DMS53 treated with DMSO at 0.1 percent for 48 hours (cell line): ENCODE data around the gene CHAC2.
"Not testable (repeated sequence)": the region's sequence is repeated elsewhere in the genome, so short reads cannot be mapped to it uniquely, and the experiment has no call there.

Experiments
- DNase-seq: peaks from one replicate; lab custom pipeline; 2025; ENCODE audit not compliant: unreplicated experiment; lab: John Stamatoyannopoulos, UW

CHAC2 gene

DNA sequence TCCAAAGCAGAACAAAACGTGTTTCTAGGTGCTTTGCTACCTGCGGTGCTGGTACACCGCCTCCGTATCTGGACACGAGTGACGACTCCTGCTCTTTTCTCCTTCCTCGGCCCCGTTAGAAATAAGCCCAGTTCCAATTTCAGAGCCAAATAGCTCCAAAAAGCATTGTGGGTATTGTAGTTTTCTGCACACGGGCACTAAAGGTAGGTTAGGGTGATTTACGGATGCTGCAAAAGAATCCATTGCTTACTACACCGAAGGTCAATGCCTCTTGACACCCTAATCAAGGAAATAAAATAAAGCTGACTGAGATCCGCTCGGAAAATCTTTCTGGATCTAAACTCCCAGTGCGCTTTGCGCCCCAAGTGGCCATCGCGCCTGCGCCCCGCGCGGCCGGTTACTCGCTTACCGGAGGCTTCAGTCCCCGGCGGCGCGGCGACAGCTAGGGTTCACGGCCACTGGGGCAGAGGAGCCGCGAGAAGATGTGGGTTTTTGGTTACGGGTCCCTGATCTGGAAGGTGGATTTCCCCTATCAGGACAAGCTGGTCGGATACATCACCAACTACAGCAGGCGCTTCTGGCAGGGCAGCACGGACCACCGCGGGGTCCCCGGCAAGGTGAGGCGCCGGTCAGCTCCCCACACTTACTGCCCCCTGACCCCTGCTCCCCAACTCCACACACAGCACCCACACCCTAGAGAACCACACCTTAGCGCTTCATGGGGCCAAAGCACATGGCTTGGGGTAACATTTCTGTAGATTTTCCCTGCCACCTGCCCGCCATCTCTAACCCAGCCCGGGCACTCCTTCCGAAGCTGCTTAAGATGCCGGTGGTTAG is at the start of gene CHAC2:
TSS of gene CHAC2 (plus strand) at position 400 of the 837 bp plus-strand sequence. CDS start at position 483, 83 bp downstream.
- peak; percentile 87 for DNase-seq

DNA sequence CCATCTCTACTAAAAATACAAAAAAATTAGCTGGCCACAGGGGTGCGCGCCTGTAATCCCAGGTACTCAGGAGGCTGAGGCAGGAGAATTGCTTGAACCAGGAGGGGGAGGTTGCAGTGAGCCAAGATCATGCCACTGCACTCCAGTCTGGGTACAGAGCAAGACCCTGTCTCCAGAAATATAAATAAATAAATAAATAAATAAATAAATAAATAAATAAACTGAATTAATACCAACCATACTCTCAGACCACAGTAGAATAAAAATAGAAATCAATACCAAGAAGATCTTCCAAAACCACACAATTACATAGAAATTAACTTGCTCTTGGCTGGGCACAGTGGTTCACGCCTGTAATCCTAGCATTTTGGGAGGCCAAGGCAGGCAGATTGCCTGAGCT is 46.7 kb upstream of the CHAC2 start:
- DNase-seq: not testable (repeated sequence)

DNA sequence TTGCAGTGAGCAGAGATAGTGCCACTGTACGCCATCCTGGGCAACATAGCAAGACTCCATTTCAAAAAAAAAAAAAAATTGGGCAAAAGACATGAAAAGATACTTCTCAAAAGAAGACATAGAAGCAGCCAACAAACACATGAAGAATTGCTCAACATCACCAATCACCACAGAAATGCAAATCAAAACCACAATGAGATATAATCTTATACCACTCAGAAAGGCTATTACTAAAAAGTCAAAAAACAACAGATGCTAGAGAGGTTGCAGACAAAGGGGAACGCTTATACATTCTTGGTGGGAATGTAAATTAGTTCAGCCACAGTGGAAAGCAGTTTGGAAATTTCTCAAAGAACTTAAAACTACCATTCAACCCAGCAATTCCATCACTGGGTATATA is 43.1 kb upstream of the CHAC2 start:
- no peak for DNase-seq

DNA sequence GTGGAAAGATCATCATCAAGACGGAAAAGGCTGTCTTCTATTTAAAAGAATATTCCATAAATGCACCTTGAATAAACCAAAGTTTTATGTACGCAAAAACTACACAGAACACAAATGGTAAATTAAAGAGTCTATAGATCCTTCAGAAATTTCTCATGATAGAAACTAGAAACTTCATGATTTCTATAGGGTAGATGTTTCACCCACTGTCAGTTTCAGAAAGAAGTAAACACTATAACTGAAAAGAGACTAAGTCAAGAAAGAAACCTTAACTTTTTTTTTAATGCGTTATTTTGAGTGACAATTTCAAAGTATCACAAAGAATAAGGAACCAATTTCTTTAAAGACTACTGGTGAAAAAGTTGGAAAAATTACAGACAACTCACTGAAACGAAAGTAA is 41.9 kb upstream of the CHAC2 start:
- DNase-seq: no peak

DNA sequence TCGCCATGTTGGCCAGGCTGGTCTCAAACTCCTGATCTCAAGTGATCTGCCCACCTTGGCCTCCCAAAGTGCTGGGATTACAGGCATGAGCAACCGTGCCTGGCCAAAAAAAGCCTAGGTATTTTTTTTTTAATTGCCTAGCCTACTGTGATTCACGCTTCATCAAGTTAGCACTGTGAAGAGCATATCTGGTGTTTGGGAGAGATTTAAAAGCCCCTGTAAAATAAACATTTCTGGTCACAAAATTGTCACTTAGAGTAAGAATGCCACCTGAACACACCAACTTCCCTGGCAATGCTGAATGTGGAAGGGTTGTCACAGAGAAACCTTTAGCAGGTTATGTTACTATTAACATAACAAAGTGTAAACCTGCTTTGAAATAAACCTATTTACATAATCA is 39.7 kb upstream of the CHAC2 start:
- DNase-seq: no peak

DNA sequence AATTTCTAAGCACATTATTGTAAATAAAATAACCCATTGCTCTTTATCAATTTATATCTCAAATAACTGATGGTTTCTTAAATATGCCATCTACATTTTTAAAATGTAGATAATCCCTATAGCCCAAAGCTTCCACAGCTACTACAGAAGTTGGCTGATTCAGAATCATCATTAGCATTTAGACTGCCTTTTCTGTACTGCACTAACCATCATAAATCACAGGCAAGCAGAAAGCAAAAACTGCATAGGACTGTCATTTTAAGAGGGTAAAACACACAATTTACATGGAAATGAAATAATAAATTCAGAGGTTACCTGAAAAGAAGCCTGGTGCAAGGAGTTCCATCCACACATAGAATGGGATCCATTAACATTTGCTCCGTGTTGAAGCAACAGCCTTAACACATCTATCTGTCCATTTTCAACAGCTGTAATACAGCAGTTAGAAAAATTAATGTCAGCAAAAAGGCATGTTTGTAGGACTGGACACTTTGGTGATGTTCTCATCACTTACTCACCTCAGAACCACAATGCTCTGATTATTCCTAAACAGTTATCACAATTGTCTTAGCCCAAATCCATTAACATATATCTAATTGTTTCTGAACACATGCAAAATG is 38.4 kb upstream of the CHAC2 start:
- DNase-seq: no peak

DNA sequence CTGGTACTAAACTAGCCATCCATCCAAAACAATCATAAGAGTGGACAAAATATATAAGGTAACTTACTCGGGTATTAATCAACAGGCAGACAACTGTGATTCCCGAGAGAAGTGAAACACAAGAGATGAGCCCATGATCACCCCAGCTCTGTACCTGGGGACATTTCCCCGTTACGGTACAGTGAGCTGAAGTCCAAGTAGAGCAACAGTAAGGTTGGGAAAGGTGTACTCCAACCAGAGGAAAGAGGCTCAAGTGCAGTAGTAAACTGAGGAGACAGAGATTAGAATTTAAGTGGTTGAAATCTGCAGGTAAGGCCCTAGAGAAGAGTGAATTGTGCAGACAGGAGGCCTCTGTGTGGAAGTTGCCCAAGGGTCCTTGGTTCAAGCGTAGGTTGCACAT is 30.5 kb upstream of the CHAC2 start:
- DNase-seq: no peak

DNA sequence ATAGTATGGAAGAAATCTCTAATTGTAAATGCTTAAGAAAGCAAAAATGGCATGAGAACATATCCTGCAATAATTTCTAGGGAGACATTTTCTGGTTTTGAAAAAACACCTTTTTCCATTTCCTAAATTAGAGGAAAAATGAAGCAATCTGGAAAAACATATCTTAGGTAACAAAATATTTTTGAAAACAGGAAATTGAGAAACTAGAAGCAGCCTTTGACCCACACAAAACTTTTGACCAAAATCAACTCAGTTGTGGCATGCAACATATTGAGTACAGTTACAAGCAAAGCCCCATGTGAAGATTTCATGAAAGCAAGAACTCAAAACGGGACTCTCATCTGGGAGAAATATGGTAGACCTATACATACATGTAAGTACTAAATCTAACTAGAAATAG is 28.6 kb upstream of the CHAC2 start:
- no peak for DNase-seq

DNA sequence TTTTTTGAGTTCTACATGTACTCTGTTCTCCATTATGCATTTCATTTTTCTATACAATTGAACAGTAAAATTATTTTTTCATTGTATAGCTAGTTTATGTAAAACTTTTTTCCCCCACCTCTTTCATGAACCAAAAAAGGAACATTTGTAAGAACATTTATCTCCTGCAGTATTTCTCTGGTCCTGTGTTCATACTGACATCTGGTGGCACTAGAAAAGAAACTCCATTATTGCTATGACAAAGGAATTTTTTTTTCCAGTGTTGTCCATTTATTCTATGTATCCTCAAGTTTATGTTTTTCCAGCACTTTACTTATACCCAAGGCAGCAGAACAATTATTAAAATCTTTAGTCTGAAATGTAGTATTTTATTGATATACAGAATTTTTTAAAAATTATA is 27.4 kb upstream of the CHAC2 start:
- DNase-seq: peak; percentile 39

DNA sequence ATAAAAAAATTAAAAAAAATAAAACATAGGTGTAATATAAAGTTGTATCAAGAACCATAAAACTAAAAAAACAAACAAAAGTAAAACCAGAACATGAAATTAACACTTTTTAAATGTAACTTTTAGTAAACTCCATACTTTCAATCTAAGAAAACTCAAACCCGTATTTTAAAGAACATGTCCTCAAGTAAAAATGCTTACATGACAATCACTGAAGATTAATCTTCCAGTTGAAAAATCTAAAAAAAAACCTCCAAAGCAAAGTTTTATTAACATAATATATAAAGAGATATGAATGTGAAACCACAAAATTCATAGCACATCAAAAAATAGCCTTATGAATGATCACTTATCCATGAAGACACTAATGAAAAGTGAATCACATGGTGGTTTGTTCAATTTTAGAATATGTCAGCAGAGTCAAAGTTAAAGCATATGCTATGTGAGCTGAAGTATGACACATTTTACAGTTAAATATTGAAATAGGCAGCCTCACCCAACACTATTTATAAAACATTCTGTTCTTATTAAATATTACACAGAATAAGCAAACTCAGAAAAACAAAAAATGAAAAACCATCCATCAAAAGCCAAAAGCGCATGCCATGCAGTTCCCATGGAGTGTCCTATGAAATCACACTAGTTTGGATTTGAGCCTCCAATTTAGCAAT is 23.1 kb upstream of the CHAC2 start:
- DNase-seq: no peak

DNA sequence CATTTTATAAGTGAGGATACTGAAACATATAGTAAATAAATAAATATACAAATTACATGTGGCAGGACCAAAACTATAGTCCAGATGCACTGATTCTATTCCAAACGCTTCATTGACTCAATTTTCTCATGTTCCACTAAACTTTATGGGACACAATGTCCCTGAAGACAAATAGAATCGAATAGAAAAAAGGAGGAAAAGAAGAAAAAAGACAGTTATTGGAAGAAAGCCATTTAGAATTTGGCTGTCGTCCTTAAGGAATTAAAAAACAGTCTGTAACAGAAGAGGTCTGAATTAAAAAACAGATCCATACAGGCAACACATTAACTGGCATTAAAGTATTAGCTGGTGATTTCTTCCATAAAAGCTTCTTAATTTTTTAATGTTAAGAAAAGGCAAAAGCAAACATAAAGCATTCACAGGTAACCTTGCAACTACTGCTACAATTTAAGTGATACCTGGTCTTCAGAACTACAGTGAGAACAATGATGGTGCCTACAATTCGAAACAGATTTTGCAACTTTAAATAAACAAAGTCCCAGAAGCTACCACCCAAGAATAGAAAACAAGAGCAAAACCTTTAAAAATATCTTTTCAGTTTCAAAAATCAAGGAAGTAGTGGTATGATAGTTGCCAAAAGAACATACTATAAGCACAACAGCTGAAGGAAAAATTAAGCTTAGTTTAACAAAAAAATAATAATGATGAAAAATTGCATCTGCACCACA is 17.4 kb upstream of the CHAC2 start:
- DNase-seq: no peak

DNA sequence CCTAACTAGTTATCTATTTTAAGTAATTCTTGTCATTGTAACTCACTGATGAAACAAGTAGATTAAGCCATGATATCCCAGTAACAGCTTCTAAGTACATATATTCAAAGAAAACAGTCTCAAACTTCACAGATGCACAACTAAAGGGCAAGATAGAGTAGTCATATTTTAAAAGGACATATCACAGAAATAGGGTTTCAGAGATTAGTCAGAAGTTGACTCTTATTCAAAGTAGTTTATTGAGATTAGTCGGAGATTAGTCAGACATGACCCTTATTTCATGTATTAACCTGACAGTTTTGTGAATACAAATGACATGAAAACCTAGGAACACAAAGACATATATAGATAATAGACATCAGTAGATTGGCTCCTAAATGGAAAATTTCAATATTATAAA is 15.9 kb upstream of the CHAC2 start:
- no peak for DNase-seq

DNA sequence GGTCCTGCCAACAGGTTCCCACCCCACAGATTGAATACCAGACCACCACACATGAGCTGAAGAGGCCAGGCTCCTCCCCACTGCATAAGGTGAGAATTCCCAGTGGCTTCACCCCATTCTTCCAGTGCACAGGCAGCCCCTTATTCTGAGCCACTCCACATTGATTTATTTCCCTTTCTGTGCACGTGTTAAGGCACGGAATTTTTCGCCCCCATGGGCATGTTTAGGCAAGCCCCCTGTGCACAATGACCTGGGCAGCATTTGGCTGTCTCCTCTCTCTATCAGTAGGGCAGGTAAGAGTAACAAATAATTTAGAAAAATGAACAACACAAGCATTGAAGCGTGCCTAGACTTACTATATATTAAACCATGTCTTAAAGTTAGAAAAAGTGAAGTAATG is 15.2 kb upstream of the CHAC2 start:
- no peak for DNase-seq

DNA sequence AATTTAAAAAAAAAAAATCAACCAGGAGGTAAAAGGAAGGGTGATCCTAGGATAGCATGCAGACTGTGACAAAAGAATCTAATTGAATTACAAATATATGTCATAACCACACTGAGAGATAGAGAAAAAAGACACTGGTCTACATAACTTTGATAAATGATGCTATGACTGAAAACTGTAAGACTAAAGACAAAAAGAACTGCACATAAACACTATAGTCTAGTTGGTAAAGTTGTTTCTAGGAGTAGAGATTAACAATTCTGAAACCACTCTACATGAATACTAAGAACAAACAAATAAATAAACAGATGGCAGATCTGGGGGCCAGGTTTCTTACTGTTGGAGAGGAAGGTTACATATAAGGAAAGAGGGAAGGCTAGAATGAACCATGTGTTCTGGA is 14.6 kb upstream of the CHAC2 start:
- DNase-seq: no peak

DNA sequence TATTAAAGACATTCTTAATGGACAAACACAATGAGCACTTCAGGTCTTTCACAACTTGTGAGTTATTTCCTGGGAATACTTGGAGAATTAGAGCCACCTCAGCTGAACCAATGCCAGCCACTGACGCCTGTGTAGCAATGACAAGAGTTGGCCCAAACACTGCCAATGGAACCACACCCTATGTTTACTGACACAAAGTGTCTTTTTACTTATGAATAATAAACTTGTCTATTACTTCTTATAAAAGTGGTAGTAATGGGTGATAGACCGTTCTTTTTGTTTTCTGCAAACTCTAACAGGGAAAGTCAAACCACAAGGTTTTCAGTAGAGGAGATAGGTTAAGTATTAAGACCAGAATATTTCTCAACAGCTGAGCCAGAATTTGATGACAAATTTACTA is 12.5 kb upstream of the CHAC2 start:
- DNase-seq: no peak

DNA sequence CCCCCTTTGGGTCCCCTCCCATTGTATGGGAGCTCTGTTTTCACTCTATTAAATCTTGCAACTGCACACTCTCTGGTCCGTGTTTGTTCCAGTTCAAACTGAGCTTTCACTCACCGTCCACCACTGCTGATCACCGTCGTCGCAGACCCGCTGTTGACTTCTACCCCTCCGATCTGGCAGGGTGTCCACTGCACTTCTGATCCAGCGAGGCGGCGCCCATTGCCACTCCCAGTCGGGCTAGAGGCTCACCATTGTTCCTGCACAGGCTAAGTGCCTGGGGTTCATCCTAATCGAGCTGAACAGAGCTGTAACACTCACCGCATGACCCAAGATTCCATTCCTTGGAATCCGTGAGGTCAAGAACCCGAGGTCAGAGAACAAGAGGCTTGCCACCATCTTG is 11.0 kb upstream of the CHAC2 start:
- DNase-seq: no peak

DNA sequence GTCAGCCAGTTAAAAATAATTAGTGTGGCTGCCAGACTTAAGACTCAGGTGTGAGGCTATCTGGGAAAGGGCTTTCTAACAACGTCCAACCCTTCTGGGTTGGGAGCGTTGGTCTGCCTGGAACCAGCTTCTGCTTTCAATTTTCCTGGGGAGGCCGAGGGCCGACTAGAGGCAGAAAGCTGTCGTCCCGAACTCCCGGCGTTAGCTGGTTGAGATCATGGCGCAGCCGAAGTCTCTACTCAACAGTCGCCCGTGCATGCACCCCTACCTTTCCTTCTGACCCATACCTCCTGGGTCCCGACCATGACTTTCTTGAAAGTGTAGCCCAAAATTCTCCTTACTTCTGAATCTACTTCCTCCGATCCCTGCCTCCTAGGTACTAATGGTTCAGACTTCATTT is 10.4 kb upstream of the CHAC2 start:
- not testable (repeated sequence) for DNase-seq

DNA sequence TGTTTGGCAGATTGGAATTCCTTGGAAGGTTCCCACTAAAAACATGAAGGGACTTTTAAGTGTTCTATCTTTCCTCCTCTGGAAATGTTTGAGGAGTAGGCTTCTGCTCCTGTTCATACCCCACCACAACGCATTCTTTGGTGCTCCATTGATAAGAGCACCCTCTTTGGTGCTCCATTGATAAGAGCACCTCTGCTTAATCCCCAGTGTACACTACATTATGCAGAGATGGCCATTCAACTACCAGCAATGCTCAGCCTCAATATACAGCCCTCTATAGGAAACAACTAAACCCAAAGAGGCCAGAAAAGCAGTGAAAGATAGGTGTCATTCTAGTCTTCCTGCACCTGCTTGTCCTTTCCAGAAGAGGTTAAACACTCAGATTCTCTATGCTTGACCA is 1.8 kb upstream of the CHAC2 start:
- DNase-seq: peak; percentile 47

DNA sequence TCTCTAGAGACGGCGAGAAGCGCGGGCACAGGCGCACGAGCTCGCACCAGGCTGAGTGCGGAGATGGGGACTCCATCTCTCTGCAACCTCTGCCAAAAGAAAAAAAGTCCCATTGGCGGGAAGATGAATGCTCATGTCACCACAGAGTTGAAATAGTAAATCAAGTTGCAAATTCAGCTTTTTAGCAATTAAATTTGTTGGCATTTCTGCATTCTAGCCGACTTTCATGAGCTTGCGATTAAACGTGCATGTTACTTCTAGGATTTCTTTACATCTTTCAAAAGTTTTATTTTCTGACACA is 588 bp downstream of the CHAC2 start:
- DNase-seq: no peak

DNA sequence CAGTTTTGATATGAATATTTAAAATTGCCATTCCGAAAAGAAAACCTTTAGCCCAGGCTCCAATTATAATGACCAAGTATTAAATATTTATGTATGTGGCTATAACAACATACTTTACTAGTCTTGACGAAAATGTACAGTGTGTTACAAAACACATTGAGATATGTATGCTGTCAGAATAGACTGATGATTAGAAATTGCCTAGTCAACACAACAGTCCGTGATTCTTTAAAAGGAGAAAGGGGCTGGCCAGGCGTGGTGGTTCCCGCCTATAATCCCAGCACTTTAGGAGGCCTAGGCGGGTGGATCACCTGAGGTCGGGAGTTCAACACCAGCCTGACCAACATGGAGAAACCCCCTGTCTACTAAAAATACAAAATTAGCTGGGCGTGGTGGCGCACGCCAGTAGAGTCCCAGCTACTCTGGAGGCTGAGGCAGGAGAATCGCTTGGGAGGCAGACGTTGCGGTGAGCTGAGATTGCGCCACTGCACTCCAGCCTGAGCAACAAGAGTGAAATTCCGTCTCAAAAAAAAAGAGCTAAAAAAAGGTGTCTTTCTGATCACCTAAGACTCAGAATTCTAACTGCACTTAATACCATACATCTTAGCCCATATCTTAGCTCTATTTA is 1.8 kb downstream of the CHAC2 start:
- no peak for DNase-seq

DNA sequence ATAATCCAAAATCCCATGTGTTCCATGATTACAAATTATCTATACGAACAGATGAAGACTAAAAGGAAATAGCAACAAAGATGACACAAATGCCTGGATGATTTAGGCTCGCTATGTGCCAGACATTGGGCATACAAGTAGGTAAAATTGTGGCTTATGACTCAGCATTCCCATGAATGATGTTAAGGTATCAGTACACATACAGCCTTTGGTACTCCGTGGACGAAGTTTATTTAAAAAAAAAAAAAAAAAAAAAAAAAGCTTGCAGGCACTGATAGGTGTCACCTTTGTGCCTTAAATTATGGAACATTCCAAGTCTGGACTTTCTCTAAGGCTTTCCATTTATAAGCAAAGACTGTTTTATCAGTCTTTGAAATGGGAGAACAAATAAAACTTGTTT is 2.7 kb downstream of the CHAC2 start:
- no peak for DNase-seq
